GM19238 (cell line): Measurements from ENCODE around the gene NUDC.
"Not testable (repeated sequence)": the region's sequence is repeated elsewhere in the genome, so short reads cannot be mapped to it uniquely, and the experiment has no call there.

Source experiments
- DNase-seq: peaks from one replicate; pipeline ENCODE4 v3.0.0; 2011; ENCODE audit warnings: low spot score; ENCODE audit not compliant: insufficient read length

NUDC gene

DNA sequence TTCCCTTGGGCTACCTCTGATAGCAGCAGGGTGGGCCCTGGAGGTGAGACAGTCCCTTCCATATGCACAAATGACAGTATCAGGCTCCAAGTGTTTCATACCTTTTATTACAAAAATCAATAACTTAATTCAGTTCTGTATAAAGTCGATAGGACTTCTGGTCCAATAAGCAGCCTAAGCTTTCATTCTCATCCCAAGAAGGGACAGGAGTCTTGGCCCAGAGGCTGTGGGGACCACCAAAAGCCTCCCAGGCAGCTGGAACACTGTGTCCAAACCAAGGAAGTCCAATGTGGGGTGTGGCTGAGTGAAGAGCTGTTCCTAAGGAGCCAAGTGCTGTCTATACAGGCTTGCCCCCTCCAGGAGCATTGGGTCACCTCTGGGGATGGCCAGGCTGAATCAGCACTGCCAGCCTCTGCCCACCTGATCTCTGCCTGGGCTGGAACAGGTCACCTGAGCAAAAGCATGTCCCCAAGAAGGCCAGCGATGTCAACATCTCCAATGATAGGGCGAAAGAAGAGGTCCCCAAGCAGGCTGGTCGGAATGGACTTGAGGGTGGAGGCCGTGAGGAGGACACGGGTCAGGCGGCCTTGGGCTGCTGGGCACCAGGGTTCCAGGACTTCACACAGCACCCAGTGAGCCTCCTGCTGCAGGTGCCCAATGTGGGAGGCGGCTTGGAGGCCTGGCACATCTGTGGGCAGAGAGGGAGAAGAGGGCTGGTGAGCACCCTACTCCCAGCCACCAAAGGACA, 10.0 kb upstream of the NUDC start:
- DNase-seq: no peak

DNA sequence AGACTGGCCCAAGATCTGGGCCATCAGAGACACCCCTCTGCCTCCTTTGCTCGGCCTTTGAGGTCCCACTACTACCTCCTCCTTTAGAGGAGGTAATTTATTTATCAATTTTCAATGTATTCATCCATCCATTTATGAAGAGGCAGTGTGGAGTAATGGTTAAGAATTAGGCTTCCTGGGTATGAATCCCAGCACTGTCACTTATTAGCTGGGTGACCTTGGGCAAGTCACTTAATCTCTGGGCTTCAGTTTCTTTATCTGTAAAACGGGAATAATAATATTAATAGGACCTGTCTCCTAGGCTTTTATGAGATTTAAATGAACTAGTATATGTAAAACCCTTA, 9.4 kb upstream of the NUDC start:
- DNase-seq: no peak

DNA sequence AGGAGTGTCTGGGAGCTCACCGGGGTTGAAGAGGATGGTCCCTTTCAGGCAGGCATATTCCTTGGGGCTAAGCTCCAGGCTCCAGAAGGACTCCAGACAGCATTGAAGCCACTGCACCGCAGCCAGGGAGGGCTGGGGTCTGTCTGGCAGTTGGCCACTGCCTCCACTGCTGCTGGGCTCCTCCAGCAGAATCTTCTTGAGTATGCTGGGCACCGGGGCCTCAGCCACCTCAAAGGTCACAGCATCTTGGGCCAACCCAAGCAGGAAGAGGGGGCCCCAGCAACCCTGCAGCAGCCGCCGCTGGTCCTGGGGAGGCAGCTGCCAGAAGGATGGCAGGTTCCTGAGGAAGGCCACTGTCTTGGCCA, 8.2 kb upstream of the NUDC start:
- DNase-seq: no peak

DNA sequence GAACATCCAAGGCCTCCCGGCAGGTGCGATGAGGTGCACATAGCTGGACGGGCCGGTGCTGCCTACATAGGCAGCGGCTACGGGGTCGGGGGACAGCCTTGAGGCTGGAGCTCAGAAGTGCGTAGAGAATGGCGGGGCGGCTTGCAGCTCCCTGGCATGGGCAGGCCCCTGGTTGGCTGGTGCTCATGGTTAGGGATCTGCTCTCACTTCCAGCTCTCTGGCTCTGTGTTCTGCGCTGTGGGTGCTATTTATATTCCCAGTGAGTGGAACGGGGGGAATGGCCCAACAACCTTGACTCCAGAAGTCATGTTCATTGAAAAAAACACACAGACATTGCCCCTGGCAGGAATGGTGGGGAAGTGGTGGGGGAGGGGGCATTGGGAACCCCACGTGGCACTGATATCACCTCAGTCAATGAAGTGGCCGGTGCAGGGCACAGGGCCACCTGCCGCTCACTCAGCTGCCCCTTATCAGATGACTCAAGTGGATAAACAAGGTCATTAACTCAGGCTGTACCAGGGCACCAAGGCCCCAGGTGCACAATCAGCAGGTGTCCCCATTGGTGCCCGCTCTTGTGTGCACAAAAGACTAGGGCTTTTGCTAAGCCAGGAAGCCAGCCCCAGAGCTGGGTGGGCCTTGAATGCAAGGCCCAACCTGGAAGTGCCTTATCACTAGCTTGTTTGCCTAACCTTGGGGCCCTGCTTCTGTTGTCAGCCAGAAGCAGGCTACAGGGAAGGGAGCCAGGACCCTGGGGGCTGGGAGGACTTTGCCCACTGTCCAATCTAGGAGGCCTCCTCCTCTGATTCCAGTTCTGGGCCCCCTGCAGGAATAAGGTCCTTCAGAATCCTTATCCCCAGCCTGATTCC, 7.6 kb upstream of the NUDC start, which contains the start of gene NR0B2:
Gene NR0B2, minus strand, starts transcription at position 222 of the 866 bp plus-strand sequence. Its CDS starts 35 bp downstream, at position 187.
- DNase-seq: no peak

DNA sequence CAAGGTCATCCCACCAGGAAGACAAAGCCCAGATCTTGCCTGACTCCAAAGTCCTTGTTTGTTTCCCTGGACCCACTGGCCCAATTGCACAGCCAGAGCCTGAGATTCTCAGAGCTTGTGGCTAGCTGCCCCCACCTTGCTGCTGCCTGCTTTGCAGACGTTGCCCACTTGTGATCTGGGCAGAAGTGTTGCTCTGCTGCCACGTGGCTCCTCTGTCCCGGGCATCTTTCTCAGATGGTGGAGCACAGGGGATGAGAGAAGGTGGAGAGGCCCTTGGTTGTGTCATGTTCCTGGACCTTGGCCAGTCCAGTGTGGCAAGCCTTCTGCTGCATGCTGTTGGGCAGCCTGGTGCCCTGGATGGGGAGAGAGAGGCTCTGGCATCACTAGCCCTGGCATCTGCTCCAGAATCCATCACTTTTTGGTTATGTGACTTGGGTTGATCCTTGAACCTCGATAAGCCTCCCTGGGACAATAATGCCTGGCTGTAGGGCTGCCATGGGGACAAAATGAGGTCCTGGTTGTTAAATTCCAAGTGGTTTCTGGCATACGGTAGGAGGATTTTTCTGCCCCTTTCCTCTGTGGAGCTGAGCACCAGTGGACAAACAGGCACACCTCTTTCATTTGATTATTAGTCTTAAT, 6.2 kb upstream of the NUDC start:
- no peak for DNase-seq

DNA sequence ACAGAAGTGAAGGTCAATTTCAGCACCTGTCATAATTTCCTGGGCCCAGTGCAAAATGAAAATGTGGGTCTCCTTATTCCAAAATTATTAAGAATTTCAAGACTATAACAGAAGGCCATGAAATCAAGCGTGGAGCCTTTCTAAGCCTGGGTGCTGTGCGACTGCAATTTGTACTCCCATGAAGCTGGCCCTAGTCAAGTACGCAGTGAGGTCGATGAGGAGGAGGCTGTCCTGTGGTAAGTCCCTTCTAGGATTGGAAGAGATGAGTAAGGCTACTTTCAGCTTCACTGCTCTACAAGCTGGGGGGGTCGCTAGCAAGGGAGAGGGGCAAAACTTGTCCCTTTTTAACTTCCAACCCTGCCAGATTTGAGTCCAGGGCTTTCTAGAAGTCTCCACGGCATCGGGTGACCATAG, 410 bp upstream of the NUDC start:
- no peak for DNase-seq

DNA sequence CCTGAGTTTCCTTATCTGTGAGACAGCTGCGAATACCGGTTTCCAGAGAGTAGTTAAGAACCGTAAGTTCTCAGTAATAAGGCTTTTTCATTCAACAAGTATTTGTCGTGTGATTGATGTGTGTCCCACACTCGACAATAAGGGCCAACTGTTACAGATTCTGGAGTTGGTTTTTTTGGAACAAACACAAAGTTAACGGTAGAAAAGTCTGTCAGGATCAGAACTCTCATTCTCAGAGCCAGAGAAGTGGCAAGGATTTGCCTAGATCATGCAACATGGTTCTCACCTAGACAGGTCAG, 837 bp downstream of the NUDC start:
- DNase-seq: no peak

DNA sequence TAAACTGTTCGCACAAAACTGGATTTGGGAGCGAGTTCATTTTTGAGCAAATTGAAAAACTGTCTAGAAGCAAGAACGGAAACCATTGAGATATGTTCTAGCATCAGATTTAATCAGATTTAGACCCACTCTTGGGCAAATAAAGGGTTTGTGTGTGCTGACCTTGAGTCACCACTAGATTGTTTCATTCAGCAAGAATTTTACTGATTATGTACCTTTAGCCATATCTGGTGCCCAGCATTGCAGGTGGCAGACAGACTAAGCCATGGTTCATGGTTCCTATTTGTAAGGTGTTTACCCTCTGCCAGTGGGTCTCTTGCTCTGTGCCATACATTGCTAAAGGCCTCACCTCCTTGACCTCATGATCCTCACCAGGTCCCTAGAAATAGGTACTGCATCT, 1.4 kb downstream of the NUDC start:
- no peak for DNase-seq

DNA sequence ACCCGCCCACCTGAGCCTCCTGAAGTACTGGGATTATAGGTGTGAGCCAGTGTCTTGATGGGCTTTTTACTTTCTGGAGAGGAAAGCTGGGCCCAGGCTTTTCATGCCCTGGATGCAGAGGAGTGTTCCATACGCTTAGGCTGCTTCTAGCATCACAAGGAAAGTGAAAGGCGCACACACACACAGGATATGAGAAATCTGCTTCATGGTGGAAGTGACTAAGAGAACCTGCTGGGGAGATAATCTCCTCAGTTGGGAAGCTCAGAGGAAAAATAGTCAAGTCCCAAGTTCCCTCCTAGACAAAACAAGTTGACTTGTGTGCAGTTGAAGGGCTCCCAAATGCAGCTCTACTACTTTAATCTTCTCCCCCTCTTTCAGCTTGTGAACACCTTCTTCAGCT, 2.2 kb downstream of the NUDC start:
- no peak for DNase-seq

DNA sequence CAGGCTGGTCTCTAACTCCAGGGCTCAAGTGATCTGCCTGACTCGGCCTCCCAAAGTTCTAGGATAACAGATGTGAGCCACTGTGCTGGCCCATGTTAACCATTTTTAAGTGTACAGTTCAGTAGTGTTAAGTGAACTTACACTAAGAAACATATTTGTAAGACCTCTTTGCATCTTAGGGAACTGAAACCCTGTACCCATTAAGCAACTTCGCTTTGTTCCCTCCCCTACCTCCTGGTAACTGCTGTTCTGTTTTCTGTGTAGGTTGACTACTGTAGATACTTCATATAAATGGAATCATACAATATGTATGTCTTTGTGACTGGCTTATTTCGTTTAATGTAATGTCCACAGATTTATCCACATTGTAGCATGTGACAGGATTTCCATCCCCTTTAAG, 11.0 kb downstream of the NUDC start:
- peak; percentile 37 for DNase-seq

DNA sequence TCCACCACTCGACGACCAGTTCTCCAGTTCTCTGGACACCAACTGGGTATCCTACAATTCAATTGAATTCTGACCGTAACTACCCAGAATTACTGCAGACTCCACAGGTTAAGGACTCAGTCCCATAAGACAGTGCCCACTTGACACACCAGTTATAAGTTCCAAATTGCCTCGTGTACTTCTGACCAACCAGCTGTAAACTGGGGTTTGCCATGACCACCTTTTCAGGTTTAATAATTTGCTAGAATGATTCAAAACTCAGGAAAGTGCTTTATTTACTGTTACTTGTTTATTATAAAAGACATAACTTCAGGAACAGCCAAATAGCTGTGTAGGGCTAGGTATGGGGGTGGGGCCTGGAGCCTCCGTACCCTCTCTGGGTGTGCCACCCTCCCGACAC, 15.3 kb downstream of the NUDC start:
- no peak for DNase-seq

DNA sequence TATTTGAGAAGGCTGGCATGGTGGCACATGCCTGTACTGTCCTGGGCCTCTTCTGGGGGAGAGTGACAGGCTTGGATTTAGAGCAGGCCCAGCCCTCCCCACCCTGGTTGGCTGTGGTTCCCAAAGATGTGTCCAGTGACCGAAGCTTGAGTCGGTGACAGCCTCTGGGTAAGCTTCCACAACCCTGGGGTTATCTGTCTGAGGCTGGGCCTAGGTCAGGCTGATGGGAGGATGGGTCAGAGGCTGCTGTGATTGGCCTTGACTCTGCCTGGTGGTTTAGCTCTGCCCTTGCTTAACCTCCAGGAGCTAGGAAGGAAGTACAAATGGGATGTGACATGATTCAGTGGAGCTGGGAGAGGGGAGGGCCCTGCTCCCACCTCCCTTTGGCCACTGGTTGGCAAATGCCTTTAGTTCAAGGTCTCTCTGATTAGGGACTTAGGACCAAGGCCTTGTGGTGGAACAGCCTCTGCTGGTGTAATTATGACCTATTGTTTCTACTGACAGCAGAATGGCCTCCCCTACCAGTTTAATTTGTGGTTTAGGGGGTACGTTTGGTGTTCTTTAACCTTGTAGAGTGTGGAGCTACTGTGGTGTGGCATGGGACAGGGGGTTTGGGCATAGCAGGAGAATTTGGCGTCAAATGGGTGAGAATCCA, 16.6 kb downstream of the NUDC start:
- DNase-seq: no peak

DNA sequence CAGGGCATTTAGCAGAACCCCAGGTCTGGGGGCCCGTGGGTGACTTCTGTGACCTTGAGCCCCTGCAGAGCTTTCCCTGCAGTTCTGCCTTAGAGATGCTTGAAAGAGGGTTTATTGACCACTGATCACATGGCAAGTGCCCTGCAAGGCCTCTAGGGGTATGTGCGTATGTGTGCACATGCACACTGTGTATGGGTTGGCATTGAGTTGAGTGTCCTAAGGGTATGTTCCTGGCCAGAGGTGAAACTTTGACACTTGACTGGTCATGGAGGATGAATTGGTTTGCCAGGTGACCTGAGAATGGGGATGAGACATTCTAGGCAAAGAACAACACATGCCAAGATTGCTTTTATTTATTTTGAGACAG, 17.1 kb downstream of the NUDC start:
- DNase-seq: no peak

DNA sequence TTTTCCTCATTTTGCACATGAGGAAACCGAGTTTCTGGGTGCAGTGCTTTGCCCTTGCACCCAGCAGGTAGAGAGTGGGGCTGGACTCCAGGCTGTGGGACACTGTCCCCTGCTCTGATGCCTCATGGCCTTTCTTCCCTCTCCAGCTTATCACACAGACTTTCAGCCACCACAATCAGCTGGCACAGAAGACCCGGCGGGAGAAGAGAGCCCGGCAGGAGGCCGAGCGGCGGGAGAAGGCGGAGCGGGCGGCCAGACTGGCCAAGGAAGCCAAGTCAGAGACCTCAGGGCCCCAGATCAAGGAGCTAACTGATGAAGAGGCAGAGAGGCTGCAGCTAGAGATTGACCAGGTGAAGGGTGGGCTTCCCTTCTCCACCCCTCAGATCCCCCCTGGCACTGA, 19.8 kb downstream of the NUDC start:
- DNase-seq: no peak

DNA sequence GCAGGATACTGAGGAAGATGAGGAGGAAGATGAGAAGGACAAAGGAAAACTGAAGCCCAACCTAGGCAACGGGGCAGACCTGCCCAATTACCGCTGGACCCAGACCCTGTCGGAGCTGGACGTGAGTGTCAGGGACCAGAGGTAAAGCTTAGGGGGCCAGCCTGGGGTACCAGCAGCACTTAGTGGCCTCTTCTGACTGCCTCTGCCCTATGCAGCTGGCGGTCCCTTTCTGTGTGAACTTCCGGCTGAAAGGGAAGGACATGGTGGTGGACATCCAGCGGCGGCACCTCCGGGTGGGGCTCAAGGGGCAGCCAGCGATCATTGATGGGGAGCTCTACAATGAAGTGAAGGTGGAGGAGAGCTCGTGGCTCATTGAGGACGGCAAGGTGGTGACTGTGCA, 21.1 kb downstream of the NUDC start:
- no peak for DNase-seq

DNA sequence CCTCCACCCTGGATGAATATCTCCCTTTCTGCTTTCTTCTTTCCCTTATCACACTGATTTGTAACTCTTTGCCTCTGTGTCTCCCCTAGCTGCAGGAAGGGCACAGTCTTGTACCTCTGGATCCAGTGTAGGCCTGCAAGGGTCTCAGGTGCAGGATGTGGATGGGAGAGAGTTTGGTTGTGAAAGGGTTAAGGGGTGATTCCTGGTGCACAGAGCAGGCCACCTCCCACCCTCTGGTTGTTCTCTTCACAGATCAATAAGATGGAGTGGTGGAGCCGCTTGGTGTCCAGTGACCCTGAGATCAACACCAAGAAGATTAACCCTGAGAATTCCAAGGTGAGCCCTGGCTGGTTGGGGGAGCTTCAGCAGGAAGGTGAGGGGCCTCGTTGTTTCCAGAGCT, 23.6 kb downstream of the NUDC start:
- DNase-seq: no peak

DNA sequence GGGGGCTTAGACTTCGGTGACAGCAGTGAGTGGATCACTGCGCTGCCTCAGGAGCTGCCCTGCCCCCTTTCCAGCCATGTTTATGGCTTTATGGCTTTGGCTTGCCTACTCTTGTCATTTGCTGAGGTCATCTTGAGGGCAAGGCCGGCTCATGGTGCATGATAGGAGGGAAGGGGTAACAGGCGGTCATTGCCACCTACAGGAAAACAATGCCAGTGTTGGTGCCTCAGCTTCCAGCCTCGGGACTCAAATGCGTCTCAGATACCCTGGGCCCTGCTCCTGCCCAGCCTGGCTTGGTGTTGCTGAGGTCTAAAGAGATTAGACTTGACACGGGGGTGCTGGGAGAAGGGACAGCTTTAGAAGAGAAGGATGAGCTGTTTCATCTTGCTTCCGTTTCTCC, 24.2 kb downstream of the NUDC start:
- no peak for DNase-seq

DNA sequence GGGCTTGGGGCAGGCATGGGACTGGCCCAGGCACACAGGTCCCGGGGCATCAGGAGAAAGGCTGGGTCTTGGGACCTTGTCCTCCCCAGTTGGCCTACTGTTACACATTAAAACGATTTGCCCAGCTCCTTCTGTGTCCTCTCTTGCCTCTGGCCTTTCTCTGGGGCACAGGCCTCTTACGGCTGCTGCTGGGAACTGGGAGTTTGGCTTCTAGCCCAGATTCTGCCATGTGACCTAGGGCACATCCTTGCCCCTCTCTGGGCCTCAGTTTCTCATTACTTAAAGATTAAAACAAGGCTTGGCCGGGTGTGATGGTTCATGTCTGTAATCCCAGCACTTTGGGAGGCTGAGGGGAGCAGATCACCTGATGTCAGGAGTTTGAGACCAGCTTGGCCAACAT, 24.7 kb downstream of the NUDC start:
- DNase-seq: no peak

DNA sequence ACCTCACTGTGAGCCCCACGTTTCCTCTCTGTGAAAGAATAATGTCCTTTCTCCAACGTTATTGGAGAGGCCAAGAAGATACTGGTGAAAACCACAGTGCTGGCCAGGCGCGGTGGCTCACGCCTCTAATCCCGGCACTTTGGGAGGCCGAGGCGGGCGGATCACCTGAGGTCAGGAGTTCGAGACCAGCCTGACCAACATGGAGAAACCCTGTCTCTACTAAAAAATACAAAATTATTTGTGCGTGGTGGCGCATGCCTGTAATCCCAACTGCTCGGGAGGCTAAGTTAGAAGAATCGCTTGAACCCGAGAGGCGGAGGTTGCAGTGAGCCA, 27.1 kb downstream of the NUDC start:
- DNase-seq: not testable (repeated sequence)

DNA sequence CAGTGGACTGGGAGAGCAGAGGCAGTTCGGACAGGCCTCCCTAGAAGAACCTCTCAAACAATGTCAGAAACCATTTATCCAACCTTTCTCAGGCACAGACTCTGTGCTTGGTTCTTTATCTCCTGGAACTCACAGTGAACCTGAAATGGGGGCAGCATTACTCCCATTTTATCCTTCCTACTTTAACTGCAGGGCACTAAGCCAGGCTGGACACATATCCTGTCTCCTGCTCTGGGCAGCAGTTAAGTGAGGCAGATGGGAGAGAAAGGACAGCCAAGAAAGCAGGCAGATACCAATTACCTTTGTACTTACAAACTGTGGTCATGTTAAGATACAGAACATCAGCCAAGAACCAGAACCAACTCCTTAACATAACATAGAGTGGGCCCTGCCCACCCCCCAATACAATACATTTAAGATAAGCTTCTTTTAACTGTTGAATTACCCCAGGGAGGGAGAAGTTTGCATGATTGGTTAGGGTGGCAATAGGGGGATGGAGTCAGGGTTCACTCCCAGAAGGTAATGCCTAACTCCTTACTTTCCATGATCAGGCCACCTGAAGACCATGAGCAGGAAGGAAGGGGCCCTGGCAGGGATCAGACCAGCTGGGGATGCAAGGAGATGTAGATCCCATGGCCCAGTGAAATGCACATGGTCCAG, 27.9 kb downstream of the NUDC start:
- no peak for DNase-seq

DNA sequence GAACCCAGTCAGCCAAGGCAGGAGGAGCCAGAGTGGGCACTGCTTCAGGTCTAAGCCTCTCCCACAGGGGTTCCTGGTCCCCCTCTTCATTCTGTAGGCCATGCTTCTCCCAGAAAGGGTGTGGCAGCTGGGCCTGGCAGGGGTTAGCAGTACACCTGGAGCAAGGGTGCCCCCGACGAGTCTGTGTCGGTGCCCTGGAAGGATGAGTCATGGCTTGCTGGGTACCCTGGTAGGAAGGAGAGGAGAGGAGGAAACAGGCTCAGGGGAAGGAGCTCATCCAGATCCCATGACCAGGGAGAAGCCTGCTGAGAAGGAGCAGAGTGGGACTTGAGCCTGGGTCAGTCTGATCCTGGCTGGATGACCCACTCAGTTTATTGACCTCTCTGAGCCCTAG, 28.4 kb downstream of the NUDC start:
- no peak for DNase-seq

DNA sequence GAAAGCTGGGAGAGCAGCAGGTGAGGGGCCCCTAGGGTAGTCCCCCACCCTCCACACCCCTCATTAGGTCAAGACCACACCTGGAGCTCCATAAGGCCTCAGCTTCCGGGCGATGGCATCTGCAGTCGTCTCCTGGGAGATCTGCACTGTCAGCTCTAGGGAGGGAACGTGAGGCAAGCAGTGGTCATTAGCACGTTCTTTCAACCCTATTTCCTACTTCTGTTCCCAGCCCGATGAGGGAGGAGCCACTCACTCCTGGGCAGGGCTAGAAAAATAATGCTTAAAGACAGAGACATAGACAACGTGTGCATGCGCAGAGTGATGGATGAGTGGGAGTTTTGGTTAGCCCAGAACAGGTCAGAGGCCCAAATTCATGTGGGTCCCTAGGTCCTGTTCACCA, 29.1 kb downstream of the NUDC start:
- no peak for DNase-seq
